H1 (cell line): ENCODE data around the gene ASCC3. TPM values are rescaled to one million over a fixed set of nuclear protein-coding genes. Genes with fewer than 3 reads are reported as not detected.

Experiments used
- CTCF ChIA-PET: fragments of 300-600 bp; sonication (Branson Sonifier 250); formaldehyde crosslinking; loops from one replicate; lab custom pipeline; 2021; ENCODE audit not compliant: partially characterized antibody; lab: Charles Lee
- POLR2A ChIA-PET: fragments of 300-600 bp; sonication (Branson Sonifier 250); formaldehyde crosslinking; loops from one replicate; lab custom pipeline; 2021; ENCODE audit warnings: inconsistent platforms; ENCODE audit not compliant: partially characterized antibody; lab: Charles Lee
- DNase-seq, 2 experiments: peaks; one replicate each; pipeline versions ENCODE4 v3.0.0 to v3.0.0-alpha.2; 2010 to 2022; ENCODE audit warnings: low spot score in 2 of 2, low read depth in 1 of 2, mixed read lengths in 1 of 2
- FAIRE-seq: peaks from 2 replicates; lab custom pipeline; 2011; peaks lifted over from hg19 to GRCh38; lab: Jason Lieb, UNC
- H2AFZ ChIP-seq: 2 replicates; pipeline ENCODE4 v1.8.1; 2012; ENCODE audit warnings: low read length, inconsistent platforms
- H2AK5ac ChIP-seq: 2 replicates; pipeline ENCODE4 v1.6.1; 2013; ENCODE audit warnings: low read depth, low read length
- H2BK120ac ChIP-seq: replicated peaks from 2 replicates; pipeline ENCODE3; 2013; ENCODE audit warnings: low read depth, low read length, inconsistent platforms
- H2BK12ac ChIP-seq: 2 replicates; pipeline ENCODE4 v1.6.1; 2013; ENCODE audit warnings: low read depth, low read length
- H2BK15ac ChIP-seq: 2 replicates; pipeline ENCODE4 v1.6.1; 2013; ENCODE audit warnings: low read length
- H2BK20ac ChIP-seq: 2 replicates; pipeline ENCODE4 v1.6.1; 2013; ENCODE audit warnings: low read length
- H2BK5ac ChIP-seq: 2 replicates; pipeline ENCODE4 v1.6.1; 2013; ENCODE audit warnings: low read depth, low read length
- H3K14ac ChIP-seq: 2 replicates; pipeline ENCODE4 v1.6.1; 2013; ENCODE audit warnings: inconsistent platforms; ENCODE audit not compliant: insufficient read length
- H3K18ac ChIP-seq: 2 replicates; pipeline ENCODE4 v1.6.1; 2013; ENCODE audit warnings: low read length; ENCODE audit errors: extremely low read depth
- H3K23ac ChIP-seq: 2 replicates; pipeline ENCODE4 v1.6.1; 2013; ENCODE audit warnings: inconsistent platforms; ENCODE audit not compliant: insufficient read length
- H3K23me2 ChIP-seq: 2 replicates; pipeline ENCODE4 v1.6.1; 2013; ENCODE audit warnings: low read depth, low read length
- H3K27ac ChIP-seq: 2 replicates; pipeline ENCODE4 v1.6.1; 2011; ENCODE audit warnings: low read depth, low read length, inconsistent platforms
- H3K27me3 ChIP-seq, 4 experiments: replicated peaks in 1 of 4; 1 replicate in 1 of 4; 2 replicates in 3 of 4; pipeline versions ENCODE4 v1.6.1 to v1.8.1; 2011 to 2013; ENCODE audit warnings: low read length in 3 of 4, mild to moderate bottlenecking in 3 of 4, inconsistent platforms in 2 of 4, mixed read lengths in 2 of 4, moderate library complexity in 1 of 4; ENCODE audit not compliant: control insufficient read depth in 3 of 4, insufficient read depth in 3 of 4; ENCODE audit errors: extremely low read depth in 1 of 4
- H3K36me3 ChIP-seq, 4 experiments: 2 replicates each; pipeline versions ENCODE4 v1.6.1 to v1.8.1; 2011 to 2013; ENCODE audit warnings: mild to moderate bottlenecking in 4 of 4, low read length in 3 of 4, moderate library complexity in 2 of 4, control low read depth in 1 of 4, inconsistent platforms in 1 of 4; ENCODE audit not compliant: insufficient read depth in 4 of 4, control insufficient read depth in 2 of 4
- H3K4ac ChIP-seq: replicated peaks from 2 replicates; pipeline ENCODE3; 2013; ENCODE audit warnings: low read length, low read depth, mixed read lengths, inconsistent platforms; ENCODE audit not compliant: insufficient read length
- H3K4me1 ChIP-seq, 4 experiments: replicated peaks in 1 of 4; 1 replicate in 1 of 4; 2 replicates in 3 of 4; pipeline versions ENCODE4 v1.6.1 to v1.8.1; 2011 to 2013; ENCODE audit warnings: low read length in 3 of 4, inconsistent platforms in 2 of 4, mixed read lengths in 1 of 4; ENCODE audit not compliant: insufficient read depth in 4 of 4, control insufficient read depth in 3 of 4
- H3K4me2 ChIP-seq, 2 experiments: 2 replicates each; pipeline versions ENCODE4 v1.6.1 to v1.8.1; 2011 to 2013; ENCODE audit warnings: low read depth in 2 of 2, low read length in 2 of 2, control low read depth in 1 of 2, inconsistent platforms in 1 of 2, mild to moderate bottlenecking in 1 of 2; ENCODE audit not compliant: insufficient read depth in 1 of 2
- H3K4me3 ChIP-seq, 4 experiments: fragments of 200-600, 300-600 bp in 1 of 4; sonication (generic), shearing (Covaris generic), sonication (Bioruptor Twin) in 1 of 4; 2 replicates each; pipeline versions ENCODE4 v1.5.1 to v1.8.1; 2011 to 2016; ENCODE audit warnings: low read length in 4 of 4, low read depth in 3 of 4, control low read depth in 2 of 4, inconsistent platforms in 2 of 4, mild to moderate bottlenecking in 2 of 4, mixed read lengths in 1 of 4, moderate library complexity in 1 of 4; ENCODE audit not compliant: insufficient read depth in 2 of 4; ENCODE audit errors: extremely low read depth in 1 of 4
- H3K56ac ChIP-seq: replicated peaks from 2 replicates; pipeline ENCODE3; 2013; ENCODE audit warnings: low read depth, mild to moderate bottlenecking, mixed read lengths, low read length, inconsistent platforms; ENCODE audit not compliant: insufficient read length
- H3K79me1 ChIP-seq: 2 replicates; pipeline ENCODE4 v1.6.1; 2013; ENCODE audit warnings: low read depth, low read length, control low read depth
- H3K79me2 ChIP-seq, 2 experiments: 2 replicates each; pipeline versions ENCODE4 v1.6.1 to v1.8.1; 2012 to 2013; ENCODE audit warnings: low read length in 2 of 2, mild to moderate bottlenecking in 2 of 2, inconsistent platforms in 1 of 2; ENCODE audit not compliant: insufficient read depth in 2 of 2, control insufficient read depth in 1 of 2
- H3K9ac ChIP-seq, 4 experiments: replicated peaks in 1 of 4; 1 replicate in 1 of 4; 2 replicates in 3 of 4; pipeline versions ENCODE4 v1.6.1 to v1.8.1; 2011 to 2013; ENCODE audit warnings: low read depth in 3 of 4, low read length in 3 of 4, control low read depth in 2 of 4, mild to moderate bottlenecking in 2 of 4, moderate library complexity in 2 of 4, inconsistent platforms in 1 of 4; ENCODE audit errors: extremely low read depth in 1 of 4
- H3K9me3 ChIP-seq, 2 experiments: 2 replicates each; pipeline versions ENCODE4 v1.6.1 to v1.8.1; 2012 to 2013; ENCODE audit warnings: mild to moderate bottlenecking in 2 of 2, moderate library complexity in 2 of 2, control low read depth in 1 of 2, inconsistent platforms in 1 of 2, low read depth in 1 of 2, low read length in 1 of 2, mixed read lengths in 1 of 2; ENCODE audit not compliant: insufficient read depth in 2 of 2
- H4K20me1 ChIP-seq, 2 experiments: replicated peaks in 1 of 2; 2 replicates each; pipeline versions ENCODE3 to v1.8.1; 2011 to 2013; ENCODE audit warnings: inconsistent platforms in 2 of 2, low read length in 2 of 2, mild to moderate bottlenecking in 1 of 2; ENCODE audit not compliant: insufficient read depth in 2 of 2, control insufficient read depth in 1 of 2
- H4K5ac ChIP-seq: 2 replicates; pipeline ENCODE4 v1.6.1; 2013; ENCODE audit warnings: low read length, low read depth, mixed read lengths, inconsistent platforms; ENCODE audit not compliant: insufficient read length
- H4K8ac ChIP-seq: 2 replicates; pipeline ENCODE4 v1.8.0; 2013; ENCODE audit warnings: mild to moderate bottlenecking, moderate library complexity, low read length, inconsistent platforms; ENCODE audit not compliant: insufficient read depth; ENCODE audit errors: extremely low read depth
- H4K91ac ChIP-seq: replicated peaks from 2 replicates; pipeline ENCODE3; 2013; ENCODE audit warnings: low read length, mixed read lengths, inconsistent platforms; ENCODE audit not compliant: insufficient read length
- BCL11A ChIP-seq, 2 experiments: IDR thresholded peaks; one replicate each; pipeline ENCODE4 v1.6.1; 2011; ENCODE audit warnings: low read depth in 2 of 2, low read length in 2 of 2, mild to moderate bottlenecking in 2 of 2
- GTF2F1 ChIP-seq: IDR thresholded peaks from 2 replicates; pipeline ENCODE4 v1.6.1; 2012; ENCODE audit warnings: low read depth, low read length, improper control_type of control experiment, borderline replicate concordance
- SP4 ChIP-seq: IDR thresholded peaks from 2 replicates; pipeline ENCODE4 v1.6.1; 2012; ENCODE audit warnings: low read length, inconsistent platforms
- TCF12 ChIP-seq: IDR thresholded peaks from 2 replicates; pipeline ENCODE4 v1.6.1; 2011; ENCODE audit warnings: low read depth, mild to moderate bottlenecking, low read length
- polyA plus RNA-seq, 7 experiments: library from polyadenylated mRNA; depleted of rRNA in 3 of 7; stranded (reverse) in 5 of 7; unstranded in 2 of 7; fragments of >200 nt in 5 of 7; fragments of 200-250 nt in 2 of 7; gene quantifications; 1 replicate in 5 of 7; 2 replicates in 1 of 7; 4 replicates in 1 of 7; pipeline versions ENCODE4 v1.2.1 to v1.2.3, GENCODE V29; 2011 to 2013; ENCODE audit warnings: missing spikeins in 2 of 7, mixed read lengths in 2 of 7
- total RNA-seq: library from RNA; stranded (reverse); fragmentation: NEBNext Ultra II Directional; extraction: Animal tissue kit (Norgen Biotek cat#: 25700); gene quantifications from 2 replicates; pipeline ENCODE4 v1.2.1, GENCODE V29; 2021
- TF ChIP-seq, protein P1 (sequence below): IDR thresholded peaks from 2 replicates; pipeline ENCODE4 v1.6.1; 2012; ENCODE audit warnings: inconsistent platforms

ASCC3 gene
- total and polyA plus RNA-seq, 2 of the 8 experiments (the other 6 are each of a cell fraction or from before 2014, with no cell fraction given), result 37.5 to 77.8 TPM

DNA sequence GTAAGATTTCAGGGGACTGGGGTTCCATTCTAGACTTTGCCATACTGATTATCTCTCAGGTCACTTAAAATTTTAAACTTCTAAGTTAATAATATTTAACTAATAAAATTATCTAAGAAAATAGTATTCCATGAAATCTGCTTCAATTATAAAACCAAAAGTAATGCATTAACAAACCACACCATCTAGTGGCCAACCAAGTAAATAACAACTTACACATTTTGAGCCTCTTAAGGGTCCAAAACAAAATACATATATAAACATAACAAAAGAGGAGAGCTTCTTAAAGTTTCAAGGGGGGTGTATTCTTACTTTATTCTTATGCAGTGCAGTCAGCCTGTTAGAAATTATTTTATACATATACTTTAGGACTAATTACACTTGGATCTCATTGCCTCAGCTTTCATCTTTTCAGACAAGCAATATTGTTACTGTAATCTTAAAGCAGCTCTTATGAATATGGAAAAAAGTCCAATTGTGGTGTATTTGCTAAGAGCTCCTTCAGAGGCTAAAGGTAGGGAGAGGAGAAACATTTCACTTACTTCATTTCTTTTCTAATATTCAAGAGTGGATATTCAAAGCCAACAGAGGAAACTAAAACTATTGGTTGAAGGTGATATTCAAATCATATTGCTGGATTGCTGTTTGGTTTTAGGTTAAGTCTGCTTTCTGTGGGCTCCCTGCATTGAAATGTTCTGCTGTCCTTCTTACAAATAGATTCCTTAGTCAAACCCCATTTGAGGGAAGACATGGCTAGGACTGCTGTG is 216.7 kb downstream of the ASCC3 start:
- no peak overlapping the region for H2BK20ac ChIP-seq
- no peak overlapping the region for H3K23ac ChIP-seq
- no peaks in the 10 kb centered on the region for H3K23me2 ChIP-seq
- H2BK120ac ChIP-seq, result no peak overlapping the region
- H3K9me3 ChIP-seq, result no peaks in the 10 kb centered on the region
- H3K56ac ChIP-seq, result no peak overlapping the region
- DNase-seq (no peak), FAIRE-seq (no peak)
- no peak overlapping the region for H2AK5ac ChIP-seq
- no peak overlapping the region for H3K18ac ChIP-seq
- CTCF ChIA-PET, result interaction anchor here (0.6 to 2.6 kb wide), 34 partner anchors 8 to 1146 kb away, joined by 3 to 10 read pairs (median 3); no protein-coding TSS in a partner anchor
- H4K91ac ChIP-seq, result no peak overlapping the region
- peaks cover 0 to 3% (median 0%) of the 10 kb centered on the region in 4 experiments; a peak in 4 of 7 replicates for H3K4me1 ChIP-seq
- POLR2A ChIA-PET, result no interaction called here
- H3K14ac ChIP-seq, result no peak overlapping the region
- no peak overlapping the region for H3K4me3 ChIP-seq
- H3K9ac ChIP-seq, result no peak overlapping the region
- H3K4ac ChIP-seq, result no peak overlapping the region
- H4K8ac ChIP-seq, result no peak overlapping the region
- no peak overlapping the region for H2BK5ac ChIP-seq
- no peak overlapping the region for H4K5ac ChIP-seq
- H3K79me1 ChIP-seq, result no peaks in the 10 kb centered on the region
- no peak overlapping the region for H3K4me2 ChIP-seq
- H3K27me3 ChIP-seq, result no peaks in the 10 kb centered on the region
- no peak overlapping the region for H2BK15ac ChIP-seq
- no peak overlapping the region for H2AFZ ChIP-seq
- H2BK12ac ChIP-seq, result no peak overlapping the region
- no peaks in the 10 kb centered on the region for H3K36me3 ChIP-seq
- H3K27ac ChIP-seq, result no peak overlapping the region
- H3K79me2 ChIP-seq, result no peaks in the 10 kb centered on the region
- no peaks in the 10 kb centered on the region for H4K20me1 ChIP-seq
- TF ChIP-seq BCL11A (IDR thresholded peaks at IDR 0.05; ENCODE audit: low read depth in 2 of 2, low read length in 2 of 2) (no peak), GTF2F1 (no peak), SP4 (no peak), TCF12 (no peak)
- TF ChIP-seq, protein P1, sequence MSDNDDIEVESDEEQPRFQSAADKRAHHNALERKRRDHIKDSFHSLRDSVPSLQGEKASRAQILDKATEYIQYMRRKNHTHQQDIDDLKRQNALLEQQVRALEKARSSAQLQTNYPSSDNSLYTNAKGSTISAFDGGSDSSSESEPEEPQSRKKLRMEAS, result no peak
